ENCODE data around the gene AZIN2. TPM values are rescaled to one million over a fixed set of nuclear protein-coding genes. Genes with fewer than 3 reads are reported as not detected.
"Not testable (repeated sequence)": the region's sequence is repeated elsewhere in the genome, so short reads cannot be mapped to it uniquely, and the experiment has no call there.

Gene AZIN2
- total RNA-seq, 1 donor from 2014 or later = 5.7 TPM

GRCh38 chr1:33055210-33056008 lies 25.5 kb upstream of the AZIN2 start:
- peaks cover 13 to 14% (median 14%) of the 10 kb centered on the region in 3 donors for H3K4me1 ChIP-seq (ENCODE audit: control insufficient read depth in 3 of 3, insufficient read depth in 3 of 3, low read length in 3 of 3)
- H3K4me3 ChIP-seq (ENCODE audit: low read length in 3 of 3) = peak overlapping the region in 1 of 3 donors; percentile 13
- H3K36me3 ChIP-seq (ENCODE audit: control insufficient read depth in 3 of 3, insufficient read depth in 3 of 3, low read length in 3 of 3) = no peaks in the 10 kb centered on the region
- H3K27ac ChIP-seq (ENCODE audit: low read depth, low read length) = peak overlapping the region; percentile 8
- H3K9ac ChIP-seq (ENCODE audit: low read depth in 1 of 3, low read length in 3 of 3) = no peak overlapping the region
- H3K9me3 ChIP-seq (ENCODE audit: control insufficient read depth in 3 of 3, low read length in 3 of 3) = no peaks in the 10 kb centered on the region
- no peaks in the 10 kb centered on the region for H3K27me3 ChIP-seq (ENCODE audit: control insufficient read depth in 3 of 3, insufficient read depth in 3 of 3, low read length in 3 of 3)

- H3K9ac ChIP-seq (ENCODE audit: low read depth in 1 of 3, low read length in 3 of 3) = no peak overlapping the region
- peaks cover 11 to 12% (median 11%) of the 10 kb centered on the region in 3 donors for H3K4me1 ChIP-seq (ENCODE audit: control insufficient read depth in 3 of 3, insufficient read depth in 3 of 3, low read length in 3 of 3)
- no peaks in the 10 kb centered on the region for H3K36me3 ChIP-seq (ENCODE audit: control insufficient read depth in 3 of 3, insufficient read depth in 3 of 3, low read length in 3 of 3)
- H3K27ac ChIP-seq (ENCODE audit: low read depth, low read length) = no peak overlapping the region
- H3K9me3 ChIP-seq (ENCODE audit: control insufficient read depth in 3 of 3, low read length in 3 of 3) = no peaks in the 10 kb centered on the region
- H3K4me3 ChIP-seq (ENCODE audit: low read length in 3 of 3) = no peak overlapping the region
- no peaks in the 10 kb centered on the region for H3K27me3 ChIP-seq (ENCODE audit: control insufficient read depth in 3 of 3, insufficient read depth in 3 of 3, low read length in 3 of 3)
These were observed 24.5 kb upstream of the AZIN2 start for GRCh38 chr1:33056426-33056825.

GRCh38 chr1:33057095-33057494 lies 23.9 kb upstream of the AZIN2 start:
- Histone ChIP-seq H3K9me3 (ENCODE audit: control insufficient read depth in 3 of 3, low read length in 3 of 3) (no peaks in the 10 kb centered on the region), H3K27me3 (ENCODE audit: control insufficient read depth in 3 of 3, insufficient read depth in 3 of 3, low read length in 3 of 3) (no peaks in the 10 kb centered on the region), H3K36me3 (ENCODE audit: control insufficient read depth in 3 of 3, insufficient read depth in 3 of 3, low read length in 3 of 3) (no peaks in the 10 kb centered on the region), H3K4me1 (ENCODE audit: control insufficient read depth in 3 of 3, insufficient read depth in 3 of 3, low read length in 3 of 3) (peaks cover 11 to 12% (median 11%) of the 10 kb centered on the region in 3 donors), H3K27ac (ENCODE audit: low read depth, low read length) (no peak overlapping the region), H3K9ac (ENCODE audit: low read depth in 1 of 3, low read length in 3 of 3) (no peak overlapping the region), H3K4me3 (ENCODE audit: low read length in 3 of 3) (no peak overlapping the region)

- no peak overlapping the region for H3K9ac ChIP-seq (ENCODE audit: low read depth in 1 of 3, low read length in 3 of 3)
- H3K4me1 ChIP-seq (ENCODE audit: control insufficient read depth in 3 of 3, insufficient read depth in 3 of 3, low read length in 3 of 3) = peaks cover 3 to 5% (median 3%) of the 10 kb centered on the region in 3 donors
- no peaks in the 10 kb centered on the region for H3K36me3 ChIP-seq (ENCODE audit: control insufficient read depth in 3 of 3, insufficient read depth in 3 of 3, low read length in 3 of 3)
- no peaks in the 10 kb centered on the region for H3K27me3 ChIP-seq (ENCODE audit: control insufficient read depth in 3 of 3, insufficient read depth in 3 of 3, low read length in 3 of 3)
- H3K4me3 ChIP-seq (ENCODE audit: low read length in 3 of 3) = no peak overlapping the region
- H3K27ac ChIP-seq (ENCODE audit: low read depth, low read length) = peak overlapping the region; percentile 45
- H3K9me3 ChIP-seq (ENCODE audit: control insufficient read depth in 3 of 3, low read length in 3 of 3) = peaks cover 2 to 5% (median 2%) of the 10 kb centered on the region in 3 donors
These were observed 20.3 kb upstream of the AZIN2 start for GRCh38 chr1:33060579-33061083.

GRCh38 chr1:33061834-33062233 lies 19.1 kb upstream of the AZIN2 start:
- peaks cover 2 to 5% (median 2%) of the 10 kb centered on the region in 3 donors for H3K9me3 ChIP-seq (ENCODE audit: control insufficient read depth in 3 of 3, low read length in 3 of 3)
- no peaks in the 10 kb centered on the region for H3K36me3 ChIP-seq (ENCODE audit: control insufficient read depth in 3 of 3, insufficient read depth in 3 of 3, low read length in 3 of 3)
- no peaks in the 10 kb centered on the region for H3K27me3 ChIP-seq (ENCODE audit: control insufficient read depth in 3 of 3, insufficient read depth in 3 of 3, low read length in 3 of 3)
- H3K27ac ChIP-seq (ENCODE audit: low read depth, low read length) = no peak overlapping the region
- no peak overlapping the region for H3K9ac ChIP-seq (ENCODE audit: low read depth in 1 of 3, low read length in 3 of 3)
- no peak overlapping the region for H3K4me3 ChIP-seq (ENCODE audit: low read length in 3 of 3)
- H3K4me1 ChIP-seq (ENCODE audit: control insufficient read depth in 3 of 3, insufficient read depth in 3 of 3, low read length in 3 of 3) = peaks cover 0 to 4% (median 0%) of the 10 kb centered on the region in 3 donors

GRCh38 chr1:33064284-33064683 lies 16.7 kb upstream of the AZIN2 start:
- H3K4me3 ChIP-seq (ENCODE audit: low read length in 3 of 3); H3K9me3 ChIP-seq (ENCODE audit: control insufficient read depth in 3 of 3, low read length in 3 of 3); H3K9ac ChIP-seq (ENCODE audit: low read depth in 1 of 3, low read length in 3 of 3); H3K4me1 ChIP-seq (ENCODE audit: control insufficient read depth in 3 of 3, insufficient read depth in 3 of 3, low read length in 3 of 3); H3K27ac ChIP-seq (ENCODE audit: low read depth, low read length); H3K36me3 ChIP-seq (ENCODE audit: control insufficient read depth in 3 of 3, insufficient read depth in 3 of 3, low read length in 3 of 3); H3K27me3 ChIP-seq (ENCODE audit: control insufficient read depth in 3 of 3, insufficient read depth in 3 of 3, low read length in 3 of 3): not testable (repeated sequence)

GRCh38 chr1:33065301-33065700 lies 15.7 kb upstream of the AZIN2 start:
- no peaks in the 10 kb centered on the region for H3K4me1 ChIP-seq (ENCODE audit: control insufficient read depth in 3 of 3, insufficient read depth in 3 of 3, low read length in 3 of 3)
- no peak overlapping the region for H3K9ac ChIP-seq (ENCODE audit: low read depth in 1 of 3, low read length in 3 of 3)
- peaks cover 2 to 5% (median 2%) of the 10 kb centered on the region in 3 donors for H3K9me3 ChIP-seq (ENCODE audit: control insufficient read depth in 3 of 3, low read length in 3 of 3)
- H3K27ac ChIP-seq (ENCODE audit: low read depth, low read length) = no peak overlapping the region
- no peaks in the 10 kb centered on the region for H3K36me3 ChIP-seq (ENCODE audit: control insufficient read depth in 3 of 3, insufficient read depth in 3 of 3, low read length in 3 of 3)
- H3K27me3 ChIP-seq (ENCODE audit: control insufficient read depth in 3 of 3, insufficient read depth in 3 of 3, low read length in 3 of 3) = no peaks in the 10 kb centered on the region
- H3K4me3 ChIP-seq (ENCODE audit: low read length in 3 of 3) = no peak overlapping the region

- H3K36me3 ChIP-seq (ENCODE audit: control insufficient read depth in 3 of 3, insufficient read depth in 3 of 3, low read length in 3 of 3); H3K4me3 ChIP-seq (ENCODE audit: low read length in 3 of 3); H3K9me3 ChIP-seq (ENCODE audit: control insufficient read depth in 3 of 3, low read length in 3 of 3); H3K9ac ChIP-seq (ENCODE audit: low read depth in 1 of 3, low read length in 3 of 3); H3K4me1 ChIP-seq (ENCODE audit: control insufficient read depth in 3 of 3, insufficient read depth in 3 of 3, low read length in 3 of 3); H3K27me3 ChIP-seq (ENCODE audit: control insufficient read depth in 3 of 3, insufficient read depth in 3 of 3, low read length in 3 of 3); H3K27ac ChIP-seq (ENCODE audit: low read depth, low read length): not testable (repeated sequence)
These were observed 14.5 kb upstream of the AZIN2 start for GRCh38 chr1:33066477-33066876.

GRCh38 chr1:33068108-33068507 lies 12.8 kb upstream of the AZIN2 start:
- H3K36me3 ChIP-seq (ENCODE audit: control insufficient read depth in 3 of 3, insufficient read depth in 3 of 3, low read length in 3 of 3); H3K27me3 ChIP-seq (ENCODE audit: control insufficient read depth in 3 of 3, insufficient read depth in 3 of 3, low read length in 3 of 3); H3K4me3 ChIP-seq (ENCODE audit: low read length in 3 of 3); H3K9ac ChIP-seq (ENCODE audit: low read depth in 1 of 3, low read length in 3 of 3); H3K4me1 ChIP-seq (ENCODE audit: control insufficient read depth in 3 of 3, insufficient read depth in 3 of 3, low read length in 3 of 3); H3K9me3 ChIP-seq (ENCODE audit: control insufficient read depth in 3 of 3, low read length in 3 of 3); H3K27ac ChIP-seq (ENCODE audit: low read depth, low read length): not testable (repeated sequence)

GRCh38 chr1:33070628-33071027 lies 10.3 kb upstream of the AZIN2 start:
- Histone ChIP-seq H3K36me3 (ENCODE audit: control insufficient read depth in 3 of 3, insufficient read depth in 3 of 3, low read length in 3 of 3) (no peaks in the 10 kb centered on the region), H3K9ac (ENCODE audit: low read depth in 1 of 3, low read length in 3 of 3) (no peak overlapping the region), H3K4me1 (ENCODE audit: control insufficient read depth in 3 of 3, insufficient read depth in 3 of 3, low read length in 3 of 3) (no peaks in the 10 kb centered on the region), H3K27ac (ENCODE audit: low read depth, low read length) (no peak overlapping the region), H3K27me3 (ENCODE audit: control insufficient read depth in 3 of 3, insufficient read depth in 3 of 3, low read length in 3 of 3) (peaks cover 0 to 4% (median 0%) of the 10 kb centered on the region in 3 donors), H3K4me3 (ENCODE audit: low read length in 3 of 3) (no peak overlapping the region), H3K9me3 (ENCODE audit: control insufficient read depth in 3 of 3, low read length in 3 of 3) (no peaks in the 10 kb centered on the region)

All from skeletal muscle tissue (tissue), 4 donors.